HEK293 (cell line): ENCODE measurements around the gene NEK6.

Experiments used
- CTCF ChIA-PET: fragments of 350-600 bp; formaldehyde crosslinking; extraction: SDS; loops from one replicate; lab custom pipeline; 2021; ENCODE audit warnings: antibody characterized with exemption; lab: Yijun Ruan, JAX
- POLR2A ChIA-PET: fragments of 300-600 bp; formaldehyde crosslinking; extraction: SDS; loops from one replicate; lab custom pipeline; 2020; ENCODE audit warnings: antibody characterized with exemption, inconsistent platforms; lab: Yijun Ruan, JAX
- H3K27ac ChIP-seq: fragments of 200-500 bp; sonication (Bioruptor generic); 2 replicates; pipeline ENCODE4 v1.5.1; 2014; ENCODE audit warnings: low read depth, low read length, control low read depth, inconsistent platforms; ENCODE audit errors: extremely low read depth
- H3K36me3 ChIP-seq, 2 experiments: fragments of 200-500 bp in 1 of 2; sonication (Bioruptor generic) in 1 of 2; 1 replicate in 1 of 2; 2 replicates in 1 of 2; pipeline ENCODE4 v1.5.1; 2014 to 2017; ENCODE audit warnings: inconsistent platforms in 2 of 2, low read length in 2 of 2; ENCODE audit not compliant: control insufficient read depth in 2 of 2, insufficient read depth in 1 of 2
- H3K4me1 ChIP-seq: fragments of 200-500 bp; sonication (Bioruptor generic); 2 replicates; pipeline ENCODE4 v1.5.1; 2014; ENCODE audit warnings: mild to moderate bottlenecking, low read length, inconsistent platforms; ENCODE audit not compliant: control insufficient read depth, insufficient read depth
- H3K4me3 ChIP-seq: 2 replicates; pipeline ENCODE4 v1.5.1; 2011; ENCODE audit warnings: low read depth, mild to moderate bottlenecking, control low read depth, low read length, moderate library complexity
- H3K9me3 ChIP-seq: fragments of 200-500 bp; sonication (Bioruptor generic); 2 replicates; pipeline ENCODE4 v1.5.1; 2014; ENCODE audit warnings: low read depth, low read length, inconsistent platforms; ENCODE audit not compliant: control insufficient read depth, insufficient read depth
- BCL11A ChIP-seq: fragments of 450-650 bp; formaldehyde crosslinking; IDR thresholded peaks from 2 replicates; pipeline ENCODE4 v1.5.1; 2016; ENCODE audit warnings: low read depth, missing biosample characterization, missing genetic modification characterization
- BCL11B ChIP-seq: fragments of 450-650 bp; formaldehyde crosslinking; IDR thresholded peaks from 2 replicates; pipeline ENCODE4 v1.5.1; 2016; ENCODE audit warnings: low read depth, missing biosample characterization, missing genetic modification characterization
- FEZF1 ChIP-seq: fragments of 450-650 bp; formaldehyde crosslinking; IDR thresholded peaks from 2 replicates; pipeline ENCODE4 v1.5.1; 2016; ENCODE audit warnings: missing biosample characterization, missing genetic modification characterization
- HOXC10 ChIP-seq: sonication (generic); formaldehyde crosslinking; IDR thresholded peaks from 2 replicates; pipeline ENCODE4 v1.8.1; 2023; ENCODE audit warnings: mild to moderate bottlenecking, missing genetic modification reagents
- INSM2 ChIP-seq: fragments of 450-650 bp; formaldehyde crosslinking; IDR thresholded peaks from 2 replicates; pipeline ENCODE4 v1.5.1; 2016; ENCODE audit warnings: missing biosample characterization, missing genetic modification characterization
- PRDM6 ChIP-seq: fragments of 450-650 bp; formaldehyde crosslinking; IDR thresholded peaks from 2 replicates; pipeline ENCODE4 v1.5.1; 2017; ENCODE audit warnings: missing biosample characterization, missing genetic modification characterization
- SALL2 ChIP-seq: fragments of 450-650 bp; formaldehyde crosslinking; IDR thresholded peaks from 2 replicates; pipeline ENCODE4 v1.5.0; 2017; ENCODE audit warnings: missing biosample characterization, mild to moderate bottlenecking, missing genetic modification characterization, borderline replicate concordance
- SP7 ChIP-seq: fragments of 450-650 bp; formaldehyde crosslinking; IDR thresholded peaks from 2 replicates; pipeline ENCODE4 v1.5.1; 2016; ENCODE audit warnings: missing biosample characterization, missing genetic modification characterization
- TCF7L2 ChIP-seq: IDR thresholded peaks from 2 replicates; pipeline ENCODE4 v1.6.1; 2011; ENCODE audit warnings: low read depth, mild to moderate bottlenecking, inconsistent platforms, low read length, moderate library complexity, borderline replicate concordance
- ZBTB20 ChIP-seq: fragments of 450-650 bp; formaldehyde crosslinking; IDR thresholded peaks from 2 replicates; pipeline ENCODE4 v1.5.1; 2016; ENCODE audit warnings: missing biosample characterization, missing genetic modification characterization
- ZBTB21 ChIP-seq: fragments of 450-650 bp; formaldehyde crosslinking; IDR thresholded peaks from 2 replicates; pipeline ENCODE4 v1.5.1; 2017; ENCODE audit warnings: missing biosample characterization, missing genetic modification characterization
- ZIC2 ChIP-seq: fragments of 450-650 bp; formaldehyde crosslinking; IDR thresholded peaks from 2 replicates; pipeline ENCODE4 v1.5.1; 2016; ENCODE audit warnings: missing biosample characterization, missing genetic modification characterization
- ZNF157 ChIP-seq: fragments of 450-650 bp; formaldehyde crosslinking; IDR thresholded peaks from 2 replicates; pipeline ENCODE4 v1.5.1; 2016; ENCODE audit warnings: missing biosample characterization, missing genetic modification characterization
- ZNF174 ChIP-seq: fragments of 450-650 bp; formaldehyde crosslinking; IDR thresholded peaks from 2 replicates; pipeline ENCODE4 v1.5.0; 2017; ENCODE audit warnings: missing biosample characterization, mild to moderate bottlenecking, missing genetic modification characterization
- ZNF214 ChIP-seq: fragments of 450-650 bp; formaldehyde crosslinking; IDR thresholded peaks from 2 replicates; pipeline ENCODE4 v1.5.1; 2017; ENCODE audit warnings: missing biosample characterization, mild to moderate bottlenecking, missing genetic modification characterization, borderline replicate concordance
- ZNF362 ChIP-seq: fragments of 450-650 bp; formaldehyde crosslinking; IDR thresholded peaks from 2 replicates; pipeline ENCODE4 v1.5.1; 2016; ENCODE audit warnings: missing biosample characterization, missing genetic modification characterization
- ZNF48 ChIP-seq: fragments of 450-650 bp; formaldehyde crosslinking; IDR thresholded peaks from 2 replicates; pipeline ENCODE4 v1.5.1; 2016; ENCODE audit warnings: missing biosample characterization, missing genetic modification characterization
- ZNF513 ChIP-seq: fragments of 450-650 bp; IDR thresholded peaks from 2 replicates; pipeline ENCODE4 v1.5.1; 2018; ENCODE audit warnings: missing biosample characterization, missing genetic modification characterization
- ZNF514 ChIP-seq: fragments of 450-650 bp; formaldehyde crosslinking; IDR thresholded peaks from 2 replicates; pipeline ENCODE4 v1.5.1; 2016; ENCODE audit warnings: missing biosample characterization, missing genetic modification characterization
- ZNF544 ChIP-seq: fragments of 450-650 bp; formaldehyde crosslinking; IDR thresholded peaks from 2 replicates; pipeline ENCODE4 v1.5.0; 2017; ENCODE audit warnings: missing biosample characterization, missing genetic modification characterization
- ZNF548 ChIP-seq: fragments of 450-650 bp; formaldehyde crosslinking; IDR thresholded peaks from 2 replicates; pipeline ENCODE4 v1.5.1; 2016; ENCODE audit warnings: missing biosample characterization, missing genetic modification characterization
- ZNF561 ChIP-seq: fragments of 450-650 bp; IDR thresholded peaks from 2 replicates; pipeline ENCODE4 v1.5.1; 2018; ENCODE audit warnings: missing biosample characterization, missing genetic modification characterization, borderline replicate concordance
- ZNF585B ChIP-seq: fragments of 450-650 bp; formaldehyde crosslinking; IDR thresholded peaks from 2 replicates; pipeline ENCODE4 v1.5.1; 2016; ENCODE audit warnings: missing biosample characterization, missing genetic modification characterization
- ZNF621 ChIP-seq: fragments of 450-650 bp; formaldehyde crosslinking; IDR thresholded peaks from 2 replicates; pipeline ENCODE4 v1.5.1; 2017; ENCODE audit warnings: missing biosample characterization, missing genetic modification characterization
- ZNF677 ChIP-seq: fragments of 450-650 bp; IDR thresholded peaks from 2 replicates; pipeline ENCODE4 v1.5.0; 2018; ENCODE audit warnings: missing biosample characterization, mild to moderate bottlenecking, missing genetic modification characterization, moderate library complexity
- ZNF747 ChIP-seq: fragments of 450-650 bp; formaldehyde crosslinking; IDR thresholded peaks from 2 replicates; pipeline ENCODE4 v1.5.1; 2016; ENCODE audit warnings: missing biosample characterization, missing genetic modification characterization
- ZNF768 ChIP-seq: fragments of 450-650 bp; formaldehyde crosslinking; IDR thresholded peaks from 2 replicates; pipeline ENCODE4 v1.5.1; 2018; ENCODE audit warnings: missing biosample characterization, mild to moderate bottlenecking, missing genetic modification characterization

NEK6 gene

GRCh38 chr9:124296796-124297550 is 39.2 kb downstream of the NEK6 start (continued):
- TF ChIP-seq PRDM6 (tag by site-specific recombination), result no peak

GRCh38 chr9:124297551-124297901 is 39.8 kb downstream of the NEK6 start:
- CTCF ChIA-PET, result interaction anchor here (2.2 kb wide), 1 partner anchor 22 kb away, joined by 6 read pairs; no protein-coding TSS in a partner anchor
- POLR2A ChIA-PET, result interaction anchor here (1.3 kb wide), 1 partner anchor 40 kb away, joined by 3 read pairs; the partner anchor contains the start of gene NEK6
- no peaks in the 10 kb centered on the region for H3K4me1 ChIP-seq
- TF ChIP-seq SALL2 (tag by site-specific recombination) (no peak), ZNF513 (tag by site-specific recombination) (no peak), ZNF768 (tag by site-specific recombination) (no peak), ZNF174 (tag by site-specific recombination) (no peak), FEZF1 (no peak), ZNF48 (no peak), ZIC2 (tag by site-specific recombination) (no peak), ZNF544 (no peak), BCL11A (tag by site-specific recombination) (no peak), INSM2 (tag by site-specific recombination) (no peak), ZNF214 (tag by site-specific recombination) (no peak)
- H3K9me3 ChIP-seq, result no peaks in the 10 kb centered on the region
- no peak overlapping the region for H3K27ac ChIP-seq
- no peaks in the 10 kb centered on the region for H3K36me3 ChIP-seq
- H3K4me3 ChIP-seq, result no peak overlapping the region

GRCh38 chr9:124297915-124298645 is 40.3 kb downstream of the NEK6 start:
- peaks cover 0 to 3% of the 10 kb centered on the region in 2 experiments; a peak in 1 of 3 replicates for H3K36me3 ChIP-seq
- POLR2A ChIA-PET, result no interaction called here
- no peak overlapping the region for H3K4me3 ChIP-seq
- no peak overlapping the region for H3K27ac ChIP-seq
- TF ChIP-seq BCL11B (no peak), ZBTB20 (tag by site-specific recombination) (no peak), ZNF157 (tag by site-specific recombination) (no peak), ZNF621 (tag by site-specific recombination) (no peak), ZNF514 (tag by site-specific recombination) (no peak), ZNF561 (tag by site-specific recombination) (no peak), ZNF677 (no peak), HOXC10 (CRISPR knock-in tag) (no peak), ZNF747 (tag by site-specific recombination) (no peak), TCF7L2 (no peak), ZNF585B (tag by site-specific recombination) (no peak), ZNF548 (tag by site-specific recombination) (no peak), ZBTB21 (tag by site-specific recombination) (no peak), SP7 (no peak), ZNF362 (tag by site-specific recombination) (no peak)
- CTCF ChIA-PET, result interaction anchor here (2.2 kb wide), 1 partner anchor 22 kb away, joined by 6 read pairs; no protein-coding TSS in a partner anchor
- H3K9me3 ChIP-seq, result no peaks in the 10 kb centered on the region
- H3K4me1 ChIP-seq, result no peaks in the 10 kb centered on the region
